Chondrocyte (in vitro differentiated cells): Measurements from ENCODE around the gene MXRA8. TPM values are rescaled to one million over a fixed set of nuclear protein-coding genes. Genes with fewer than 3 reads are reported as not detected.

ENCODE experiments used
- DNase-seq: peaks from one replicate; pipeline ENCODE4 v3.0.0; 2021; ENCODE audit warnings: mixed read lengths, low spot score
- H3K27ac Mint-ChIP-seq: one replicate; pipeline ENCODE4 v1.8.0; 2021; ENCODE audit warnings: mild to moderate bottlenecking, moderate library complexity, mixed read lengths; ENCODE audit not compliant: unreplicated experiment
- H3K27me3 Mint-ChIP-seq: 2 replicates; pipeline ENCODE4 v1.8.0; 2021; ENCODE audit warnings: low read depth, mixed read lengths
- H3K36me3 Mint-ChIP-seq: 2 replicates; pipeline ENCODE4 v1.8.0; 2021; ENCODE audit warnings: low read depth, mixed read lengths
- H3K4me1 Mint-ChIP-seq: 2 replicates; pipeline ENCODE4 v1.8.0; 2021; ENCODE audit warnings: low read depth, mild to moderate bottlenecking, mixed read lengths
- H3K4me3 Mint-ChIP-seq: one replicate; pipeline ENCODE4 v1.8.0; 2021; ENCODE audit warnings: mild to moderate bottlenecking, moderate library complexity, mixed read lengths; ENCODE audit not compliant: unreplicated experiment
- H3K9me3 Mint-ChIP-seq: 2 replicates; pipeline ENCODE4 v1.8.0; 2021; ENCODE audit warnings: low read depth, mixed read lengths
- total RNA-seq: library from RNA; stranded (reverse); gene quantifications from 3 replicates; pipeline ENCODE4 v1.2.1, GENCODE V29; 2021
- TF ChIP-seq, protein P1 (sequence below): fragments of 200-600 bp; sonication (generic); IDR thresholded peaks from 2 replicates; pipeline ENCODE4 v1.5.0; 2021; ENCODE audit warnings: antibody characterized with exemption, mild to moderate bottlenecking, moderate library complexity

The MXRA8 gene
- total RNA-seq, 1 donor from 2014 or later = 158 TPM

DNA sequence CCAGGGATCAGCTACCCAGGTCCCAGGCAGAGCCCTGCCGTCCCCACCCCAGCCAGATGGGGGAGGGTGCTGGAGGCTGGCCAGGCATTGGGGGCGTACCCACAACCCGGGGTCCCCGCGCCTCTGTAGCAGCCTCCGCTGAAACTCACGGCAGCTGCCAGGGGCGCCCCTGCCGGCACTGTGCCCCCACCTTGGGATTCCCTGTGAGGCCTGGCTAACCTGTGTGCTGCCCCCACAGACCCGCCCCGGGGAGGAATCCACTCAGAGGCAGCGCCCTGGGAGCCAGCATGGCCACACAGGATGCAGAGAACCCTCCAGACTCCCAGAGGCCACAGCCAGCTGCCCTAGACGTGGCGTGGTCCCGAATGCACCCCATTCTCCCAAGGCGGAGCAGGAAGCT, 13.0 kb downstream of the MXRA8 start:
- H3K27me3 Mint-ChIP-seq = no peaks in the 10 kb centered on the region
- no peaks in the 10 kb centered on the region for H3K9me3 Mint-ChIP-seq
- TF ChIP-seq, protein P1, sequence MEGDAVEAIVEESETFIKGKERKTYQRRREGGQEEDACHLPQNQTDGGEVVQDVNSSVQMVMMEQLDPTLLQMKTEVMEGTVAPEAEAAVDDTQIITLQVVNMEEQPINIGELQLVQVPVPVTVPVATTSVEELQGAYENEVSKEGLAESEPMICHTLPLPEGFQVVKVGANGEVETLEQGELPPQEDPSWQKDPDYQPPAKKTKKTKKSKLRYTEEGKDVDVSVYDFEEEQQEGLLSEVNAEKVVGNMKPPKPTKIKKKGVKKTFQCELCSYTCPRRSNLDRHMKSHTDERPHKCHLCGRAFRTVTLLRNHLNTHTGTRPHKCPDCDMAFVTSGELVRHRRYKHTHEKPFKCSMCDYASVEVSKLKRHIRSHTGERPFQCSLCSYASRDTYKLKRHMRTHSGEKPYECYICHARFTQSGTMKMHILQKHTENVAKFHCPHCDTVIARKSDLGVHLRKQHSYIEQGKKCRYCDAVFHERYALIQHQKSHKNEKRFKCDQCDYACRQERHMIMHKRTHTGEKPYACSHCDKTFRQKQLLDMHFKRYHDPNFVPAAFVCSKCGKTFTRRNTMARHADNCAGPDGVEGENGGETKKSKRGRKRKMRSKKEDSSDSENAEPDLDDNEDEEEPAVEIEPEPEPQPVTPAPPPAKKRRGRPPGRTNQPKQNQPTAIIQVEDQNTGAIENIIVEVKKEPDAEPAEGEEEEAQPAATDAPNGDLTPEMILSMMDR = no peak
- peaks cover 3% of the 10 kb centered on the region for H3K36me3 Mint-ChIP-seq
- no peak overlapping the region for H3K27ac Mint-ChIP-seq
- no peak overlapping the region for H3K4me3 Mint-ChIP-seq
- peaks cover 24% of the 10 kb centered on the region for H3K4me1 Mint-ChIP-seq
- DNase-seq = no peak

DNA sequence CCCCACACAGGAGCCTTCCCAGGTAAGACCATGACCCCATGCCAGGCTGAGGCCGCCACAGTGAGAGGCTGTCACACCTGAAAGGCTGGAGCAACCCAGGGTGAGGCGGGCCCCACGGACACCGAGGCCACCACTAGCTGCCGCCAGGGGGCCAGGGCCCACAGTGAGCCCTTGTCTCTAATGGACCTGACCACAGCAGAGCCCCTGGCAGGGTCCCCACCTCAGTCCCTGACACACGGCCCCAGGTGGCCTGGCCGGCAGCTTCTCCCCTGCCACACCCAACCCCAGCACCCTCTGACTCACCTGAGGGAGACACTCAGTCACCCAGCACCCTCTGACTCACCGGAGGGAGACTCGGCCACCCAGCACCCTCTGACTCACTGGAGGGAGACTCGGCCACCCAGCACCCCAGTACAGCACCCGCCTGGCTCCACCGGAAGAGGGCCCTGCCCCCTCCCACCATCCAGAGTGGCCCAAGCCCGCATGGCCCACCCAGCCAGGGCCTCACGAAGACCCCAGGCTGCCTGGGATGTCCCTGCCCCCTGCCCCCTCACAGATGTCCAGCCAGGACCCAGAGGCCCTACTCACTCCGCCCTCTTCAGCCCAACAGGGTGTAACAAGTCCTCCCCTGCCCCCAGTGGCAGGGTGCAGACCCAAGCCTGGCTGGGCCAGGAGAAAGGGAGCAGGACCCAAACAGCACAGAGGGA, 13.5 kb downstream of the MXRA8 start:
- TF ChIP-seq, protein P1 = peak; percentile 76
- peaks cover 3% of the 10 kb centered on the region for H3K36me3 Mint-ChIP-seq
- H3K4me1 Mint-ChIP-seq = peaks cover 24% of the 10 kb centered on the region
- H3K27me3 Mint-ChIP-seq = no peaks in the 10 kb centered on the region
- DNase-seq = no peak
- H3K27ac Mint-ChIP-seq = peak overlapping the region; percentile 45
- H3K9me3 Mint-ChIP-seq = no peaks in the 10 kb centered on the region
- no peak overlapping the region for H3K4me3 Mint-ChIP-seq

DNA sequence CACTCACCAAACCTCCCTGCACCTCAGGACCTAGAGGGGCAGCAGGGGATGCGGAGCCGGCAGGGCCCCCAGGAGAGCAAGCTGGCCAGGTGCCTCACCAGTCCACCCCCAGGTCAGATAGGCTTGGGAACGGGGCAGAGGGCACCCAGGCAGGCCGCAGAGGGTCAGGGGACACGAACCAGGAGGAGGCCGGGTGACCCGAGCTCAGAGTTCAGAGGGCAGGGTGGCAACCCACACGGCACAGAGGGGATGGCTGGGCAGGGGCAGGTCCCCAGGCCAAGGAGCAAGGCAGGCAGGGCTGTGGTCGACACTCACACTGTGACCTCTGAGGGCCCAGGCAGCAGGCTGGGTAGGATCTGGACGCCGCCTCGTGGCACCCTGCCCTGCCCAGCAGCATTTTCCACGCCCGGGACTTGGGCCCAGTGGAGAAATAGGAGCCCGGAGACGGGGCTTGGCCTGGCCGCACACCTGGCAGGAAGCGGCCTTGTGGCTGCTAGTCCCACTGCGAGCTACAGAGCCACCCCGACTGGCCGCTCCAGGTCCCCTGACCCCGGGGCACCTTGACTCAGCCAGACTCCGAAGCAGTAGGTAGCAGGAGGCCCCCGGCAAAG, 14.4 kb downstream of the MXRA8 start:
- DNase-seq = no peak
- H3K27me3 Mint-ChIP-seq = no peaks in the 10 kb centered on the region
- no peak overlapping the region for H3K4me3 Mint-ChIP-seq
- H3K9me3 Mint-ChIP-seq = no peaks in the 10 kb centered on the region
- peaks cover 24% of the 10 kb centered on the region for H3K4me1 Mint-ChIP-seq
- H3K27ac Mint-ChIP-seq = no peak overlapping the region
- H3K36me3 Mint-ChIP-seq = peaks cover 3% of the 10 kb centered on the region
- TF ChIP-seq, protein P1 = no peak

DNA sequence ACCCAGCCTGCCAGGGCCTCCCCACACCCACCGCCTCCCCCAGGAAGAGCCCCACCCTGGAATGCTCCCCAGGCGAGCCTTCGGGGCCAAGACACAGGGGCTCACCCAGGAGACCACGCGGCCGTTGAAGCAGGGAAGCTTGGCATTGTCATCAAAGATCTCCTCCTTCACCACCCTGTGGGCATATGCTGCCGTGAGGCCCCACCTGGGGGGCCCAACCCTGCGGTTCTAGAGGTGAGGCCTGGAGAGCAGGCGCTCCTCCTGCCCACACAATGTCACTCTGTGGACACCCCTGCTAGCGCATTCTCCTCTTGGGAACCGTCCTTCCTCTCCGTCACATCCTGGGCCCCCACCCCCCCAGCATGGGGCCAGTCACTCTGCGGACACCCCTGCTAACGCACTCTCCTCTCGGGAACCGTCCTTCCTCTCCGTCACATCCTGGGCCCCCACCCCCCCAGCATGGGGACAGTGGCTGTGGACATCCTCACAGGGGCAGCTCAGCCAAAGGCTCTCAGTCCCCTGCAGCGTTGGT, 15.7 kb downstream of the MXRA8 start:
- no peak for DNase-seq
- H3K27me3 Mint-ChIP-seq = no peaks in the 10 kb centered on the region
- H3K9me3 Mint-ChIP-seq = no peaks in the 10 kb centered on the region
- no peak overlapping the region for H3K4me3 Mint-ChIP-seq
- peaks cover 22% of the 10 kb centered on the region for H3K4me1 Mint-ChIP-seq
- TF ChIP-seq, protein P1 = no peak
- no peak overlapping the region for H3K27ac Mint-ChIP-seq
- peaks cover 3% of the 10 kb centered on the region for H3K36me3 Mint-ChIP-seq

DNA sequence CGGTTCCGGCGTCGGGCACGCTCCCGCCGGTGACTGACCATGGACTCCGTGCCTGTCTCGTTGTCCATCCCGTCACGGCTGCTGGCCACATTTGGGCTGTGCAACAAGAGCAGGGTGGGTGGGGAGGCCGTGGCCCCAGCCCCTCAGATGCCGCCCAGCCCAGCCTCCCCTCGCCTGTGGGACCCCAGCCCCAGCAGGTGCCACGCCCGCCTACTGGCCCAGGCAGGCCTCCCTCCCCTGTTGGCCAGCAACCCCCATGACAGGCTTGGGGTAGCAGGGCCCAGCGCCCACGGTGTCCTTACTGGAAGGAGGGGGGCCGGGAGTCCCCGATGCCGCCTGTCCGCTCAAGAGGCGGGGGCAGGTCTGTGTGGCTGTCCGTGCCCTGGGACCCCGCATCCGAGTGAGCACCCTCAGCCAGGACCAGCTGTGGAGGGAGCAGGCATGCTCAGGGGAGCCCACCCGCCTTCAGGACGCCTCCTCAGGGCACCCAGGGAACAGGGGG, 16.2 kb downstream of the MXRA8 start:
- no peak for DNase-seq
- TF ChIP-seq, protein P1 = no peak
- H3K27me3 Mint-ChIP-seq = no peaks in the 10 kb centered on the region
- peaks cover 17% of the 10 kb centered on the region for H3K4me1 Mint-ChIP-seq
- no peak overlapping the region for H3K4me3 Mint-ChIP-seq
- H3K27ac Mint-ChIP-seq = no peak overlapping the region
- H3K9me3 Mint-ChIP-seq = no peaks in the 10 kb centered on the region
- peaks cover 3% of the 10 kb centered on the region for H3K36me3 Mint-ChIP-seq
